NCI-H524 treated with DMSO at 0.1 percent for 48 hours (cell line): ENCODE measurements around the gene GRIP2.

Source experiments
- DNase-seq: peaks from one replicate; lab custom pipeline; 2025; lab: John Stamatoyannopoulos, UW

The GRIP2 gene

DNA sequence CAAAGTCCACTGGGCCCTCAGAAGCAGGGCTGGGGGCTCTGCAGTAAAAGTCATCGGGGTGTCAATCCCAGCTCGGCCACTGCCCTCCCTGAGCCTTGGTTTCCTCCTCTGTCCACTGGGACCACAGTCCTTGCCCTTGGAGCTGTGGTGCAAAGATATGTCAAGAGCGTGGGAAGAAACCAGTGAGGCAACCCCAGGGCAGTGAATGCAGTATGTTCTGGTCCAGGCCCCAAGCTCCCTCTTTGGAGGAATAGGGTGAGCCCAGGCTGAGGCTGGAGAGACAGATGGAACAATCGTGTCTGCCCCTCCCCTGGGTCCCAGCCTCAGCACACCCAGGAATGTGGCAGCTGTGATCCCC is 779 bp downstream of the GRIP2 start:
- DNase-seq, result no peak

DNA sequence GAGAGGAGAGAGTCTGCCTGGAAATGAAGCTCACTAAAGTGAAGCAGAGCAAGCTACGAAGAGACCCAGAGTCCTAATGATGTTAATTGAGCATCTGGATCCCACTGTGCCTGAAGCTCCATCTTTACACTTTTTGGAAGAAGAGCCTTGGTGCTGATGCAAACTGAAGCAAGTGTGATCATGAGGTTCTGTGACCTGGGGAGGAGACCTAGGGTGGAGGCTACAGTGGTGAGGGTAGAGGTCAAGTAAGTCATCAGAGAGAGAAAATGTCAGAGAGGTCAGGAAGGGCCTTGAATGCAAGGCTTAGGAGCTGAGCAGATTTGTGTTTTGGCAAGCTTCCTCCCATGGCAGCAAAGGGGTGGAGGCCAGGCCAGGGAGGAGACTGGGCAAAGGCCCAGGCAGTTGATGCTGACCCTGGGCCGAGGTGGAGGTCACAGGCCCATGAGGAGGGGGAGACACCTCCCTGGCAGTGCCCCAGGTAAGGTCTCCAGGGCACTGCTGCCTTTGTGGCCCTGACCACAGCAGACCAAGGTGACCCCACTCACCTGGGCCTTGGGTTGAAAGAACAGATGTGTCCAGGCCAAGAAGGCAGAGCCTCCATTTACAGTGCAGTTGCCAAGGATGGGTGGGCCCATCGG is 1.6 kb downstream of the GRIP2 start:
- DNase-seq, result no peak

DNA sequence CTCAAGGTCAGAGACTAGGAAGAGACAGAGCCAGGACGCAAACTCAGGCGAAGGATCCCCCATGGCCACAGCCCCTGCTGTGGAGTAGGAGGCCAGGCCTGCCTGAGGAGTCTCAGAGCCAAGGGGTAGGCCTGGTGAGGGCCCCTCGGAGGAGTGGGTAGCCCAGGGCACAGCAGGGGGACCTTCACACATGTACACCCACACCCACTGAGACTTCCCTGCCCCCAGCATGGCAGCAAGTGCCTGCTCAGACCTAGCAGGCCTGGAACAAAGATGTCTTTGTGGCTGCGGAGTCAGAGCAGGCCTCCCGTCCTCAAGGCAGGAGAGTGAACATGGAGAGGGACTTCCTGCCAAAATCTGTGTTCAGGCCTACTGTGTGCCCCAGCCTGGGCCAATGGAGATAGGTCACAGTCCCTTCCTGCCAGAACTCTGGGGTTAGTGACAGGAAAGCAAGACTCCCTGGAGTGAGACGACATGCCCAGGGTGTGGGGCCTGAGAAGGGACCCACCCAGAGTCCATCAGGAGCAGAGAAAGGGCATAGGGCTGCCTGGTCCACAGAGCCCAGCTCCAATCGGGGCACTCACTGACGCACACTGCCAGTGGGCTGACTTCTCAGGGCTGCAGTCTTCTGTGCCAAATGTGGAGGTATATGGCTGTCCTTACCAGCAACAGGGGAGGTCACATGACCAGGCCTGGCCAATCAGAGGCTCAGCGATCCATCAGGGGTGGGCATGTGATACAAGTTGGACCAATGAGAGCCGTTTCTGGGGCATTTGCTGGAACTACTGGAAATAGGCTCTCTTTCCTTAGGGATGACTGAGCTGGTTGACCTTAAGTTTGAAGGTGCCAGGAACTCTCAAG is 2.3 kb downstream of the GRIP2 start:
- DNase-seq, result no peak

DNA sequence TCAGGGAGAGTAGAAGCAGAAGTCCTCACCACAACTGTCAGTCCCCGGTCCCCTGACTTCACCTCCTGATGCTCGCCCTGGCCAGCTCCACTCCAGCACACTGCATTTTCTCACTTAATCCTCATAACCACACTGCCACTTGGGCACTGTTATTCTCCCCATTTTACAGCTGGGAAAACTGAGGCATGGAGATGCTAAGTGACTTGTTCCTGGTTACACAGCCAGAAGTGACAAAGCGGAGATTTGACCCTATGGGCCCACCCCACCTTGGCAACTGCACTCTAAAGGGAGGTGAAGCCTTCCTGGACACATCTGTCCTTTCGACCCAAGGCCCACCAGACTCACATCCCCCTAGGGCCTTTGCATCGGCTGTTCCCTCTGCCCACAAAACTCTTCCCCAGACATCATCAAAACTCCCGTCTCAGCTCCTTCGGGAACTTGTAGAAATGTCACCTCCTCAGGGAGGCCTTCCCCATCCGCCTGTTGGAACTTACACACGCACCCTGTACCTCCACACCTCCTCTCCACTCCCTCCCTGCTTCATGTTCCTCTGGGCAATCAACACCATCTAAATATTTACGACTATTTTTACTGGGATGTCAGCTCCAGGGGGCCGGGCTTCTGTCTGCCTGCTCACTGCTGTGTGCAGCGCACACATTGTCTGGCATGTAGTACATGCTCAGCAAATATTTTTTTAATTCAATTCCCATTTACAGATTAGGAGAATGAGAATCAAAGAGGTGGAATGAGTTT is 3.1 kb downstream of the GRIP2 start:
- no peak for DNase-seq

DNA sequence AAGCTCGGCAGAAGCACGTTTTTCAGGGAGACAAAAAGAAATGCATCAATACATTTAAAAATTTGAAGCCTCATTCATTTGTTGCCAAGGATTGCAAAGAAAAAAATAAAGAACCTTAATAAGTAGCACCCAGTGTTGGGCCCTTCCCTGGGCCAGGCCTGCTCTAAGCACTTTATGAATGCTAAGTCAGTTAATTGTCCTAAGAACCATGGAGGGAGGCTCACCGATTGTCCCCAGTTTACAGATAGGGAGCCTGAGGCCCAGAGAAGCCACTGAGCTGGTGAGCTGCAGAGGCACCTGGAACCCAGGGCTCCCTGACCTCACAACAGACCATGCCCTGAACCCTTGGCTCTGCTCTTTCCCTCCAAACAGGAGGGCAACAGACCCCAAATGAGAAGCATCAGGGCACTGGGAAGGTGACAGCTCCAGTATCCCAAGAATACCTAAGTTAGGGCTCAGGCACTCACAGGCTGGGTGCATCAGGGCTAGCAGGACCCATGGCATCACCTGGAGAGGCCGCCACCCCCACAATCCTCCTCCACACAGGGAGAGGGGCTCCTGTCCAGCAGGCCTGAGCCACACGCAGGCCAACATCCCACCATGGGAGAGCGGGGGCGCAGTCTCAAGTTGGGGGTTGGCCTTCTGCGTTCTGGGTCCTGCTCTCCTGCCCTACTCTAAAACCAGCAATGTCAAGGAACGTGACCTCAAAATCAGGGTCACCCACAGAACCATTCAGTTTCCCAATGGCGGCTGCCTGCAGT is 3.9 kb downstream of the GRIP2 start:
- DNase-seq, result no peak

DNA sequence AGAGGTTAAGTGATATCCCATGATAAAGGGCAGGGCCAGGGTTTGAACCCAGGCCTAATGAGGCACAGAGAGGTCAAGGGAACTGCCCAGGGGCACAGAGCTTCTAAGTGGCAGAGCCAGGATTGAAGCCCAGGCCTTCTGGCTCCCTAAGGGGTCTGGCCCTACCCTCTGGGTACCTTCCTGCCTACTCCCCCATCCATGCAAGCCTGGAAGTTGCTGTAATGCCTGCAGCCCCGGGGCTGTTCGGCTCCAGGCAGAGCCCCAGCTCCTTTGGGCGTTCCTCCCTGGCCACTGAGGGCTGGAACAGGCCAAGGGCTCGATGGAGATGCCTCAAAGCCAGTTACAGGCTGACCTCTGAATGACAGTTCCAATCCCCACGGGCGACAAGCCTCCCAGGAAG is 4.5 kb downstream of the GRIP2 start:
- no peak for DNase-seq

DNA sequence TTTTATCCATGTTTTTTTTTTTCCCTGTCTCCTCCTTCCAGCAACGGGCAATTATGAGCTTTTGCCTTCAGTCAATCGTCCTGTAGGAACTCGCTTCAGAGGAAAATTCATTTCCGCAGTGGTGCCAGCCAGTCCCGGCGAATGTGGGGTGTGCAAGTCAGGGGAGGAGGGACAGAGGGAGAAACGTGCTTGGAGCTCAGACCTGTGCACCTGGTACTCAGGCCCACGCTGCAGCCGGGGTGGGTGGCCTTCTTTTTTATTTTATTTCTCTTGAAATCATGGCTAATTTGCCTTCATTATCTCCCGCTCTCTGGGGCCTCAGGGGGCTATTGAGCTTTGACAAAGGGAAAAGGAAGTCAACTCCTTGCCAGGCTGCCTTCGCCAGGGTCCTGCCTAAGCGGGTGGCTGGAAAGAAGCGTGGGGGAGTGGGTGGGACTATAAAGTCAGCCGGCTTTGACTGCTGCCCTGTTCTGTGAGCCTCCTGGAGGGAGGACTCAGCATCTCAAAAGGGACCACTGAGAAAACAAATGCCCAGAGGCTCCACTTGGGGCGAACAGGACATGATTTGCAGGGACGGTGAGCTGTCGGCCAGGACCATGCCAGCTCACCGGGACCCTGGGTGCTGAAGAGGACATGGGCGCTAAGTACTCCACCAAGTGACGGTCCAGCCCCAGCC is 5.5 kb downstream of the GRIP2 start:
- no peak for DNase-seq

DNA sequence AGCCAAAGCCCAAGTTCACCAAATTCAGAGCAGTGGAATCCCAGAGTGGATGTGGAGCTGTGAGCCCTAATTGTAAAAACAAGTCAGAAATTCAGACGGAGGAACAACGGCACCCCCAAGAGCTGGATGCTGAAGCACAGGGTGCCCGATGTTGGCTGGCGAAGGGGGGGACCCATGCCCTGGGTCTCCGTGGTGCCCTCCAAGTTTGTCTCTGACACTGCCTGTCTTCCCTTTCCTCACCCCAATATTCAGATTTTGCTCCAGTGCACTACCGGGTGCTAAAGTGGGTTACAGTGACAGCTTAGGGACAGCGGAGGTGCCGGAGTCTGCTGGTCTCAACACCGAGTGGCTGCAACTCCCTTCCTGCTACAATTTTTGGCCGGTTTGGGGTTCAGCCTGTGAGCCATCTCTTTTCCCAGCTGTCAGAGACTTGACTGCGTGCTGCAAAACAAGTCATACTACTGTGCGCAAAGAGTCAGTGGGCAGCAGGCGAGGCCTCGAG is 6.6 kb downstream of the GRIP2 start:
- DNase-seq, result no peak

DNA sequence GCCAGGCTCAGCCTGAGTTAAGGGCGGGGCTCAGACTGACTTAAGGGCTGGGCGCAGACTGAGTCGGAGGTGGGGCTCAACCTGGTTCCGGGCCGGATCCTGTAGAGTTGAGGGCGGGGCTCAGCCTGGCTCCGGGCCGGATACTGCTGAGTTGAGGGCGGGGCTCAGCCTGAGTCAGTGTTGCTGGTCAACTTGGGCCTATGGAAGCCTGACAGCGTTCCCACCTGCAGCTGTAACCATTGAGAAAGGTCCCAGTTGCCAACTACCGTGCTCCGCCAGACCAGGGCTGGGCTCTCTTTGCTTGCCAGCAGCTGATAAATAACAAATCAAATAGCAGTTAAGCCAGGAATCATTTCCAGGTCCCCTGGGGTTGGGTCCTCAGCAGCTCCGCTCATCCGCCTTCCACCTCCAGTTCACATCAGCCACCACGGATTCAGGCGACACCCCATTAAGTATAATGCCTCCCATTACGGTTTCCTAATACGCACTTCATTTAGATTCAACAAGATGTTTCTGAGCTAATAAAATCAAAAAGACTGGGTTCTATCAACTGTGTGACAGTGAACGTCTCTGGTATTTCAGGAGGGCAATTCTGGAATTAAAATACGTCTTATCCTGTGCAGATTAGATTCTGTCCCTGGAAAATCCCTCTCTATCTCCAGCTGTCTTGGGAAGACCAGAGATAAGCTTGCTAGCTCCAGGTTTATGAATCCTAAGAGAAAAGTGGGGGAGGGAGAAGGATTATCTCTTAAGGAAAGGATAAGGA is 7.3 kb downstream of the GRIP2 start:
- no peak for DNase-seq

DNA sequence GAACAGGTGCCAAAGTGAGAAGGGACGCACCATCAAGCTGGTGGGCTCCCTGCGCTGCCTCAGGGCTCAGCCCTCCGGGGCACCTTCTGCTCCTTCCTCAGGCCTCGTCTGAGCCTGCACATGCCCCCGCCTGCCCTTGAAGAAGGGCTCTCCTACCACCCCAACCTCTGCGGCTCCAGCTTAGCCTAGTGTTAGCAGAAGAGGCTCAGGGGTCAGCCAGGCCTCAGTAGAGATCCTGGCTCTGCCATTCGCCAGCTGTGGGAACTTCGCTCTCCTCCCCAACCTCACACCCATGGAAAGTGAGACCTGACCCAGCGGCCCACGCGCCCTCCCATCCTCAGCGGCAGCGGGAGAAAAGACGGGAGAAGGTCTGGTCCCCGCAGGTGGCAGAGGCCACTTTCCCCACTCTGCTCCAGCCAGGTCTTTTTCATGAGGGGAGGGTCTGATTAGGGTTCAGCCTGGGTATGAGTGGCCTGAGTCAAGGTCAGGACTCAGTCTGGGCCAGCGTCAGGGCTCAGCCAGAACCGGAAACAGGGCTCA is 8.2 kb downstream of the GRIP2 start:
- no peak for DNase-seq

DNA sequence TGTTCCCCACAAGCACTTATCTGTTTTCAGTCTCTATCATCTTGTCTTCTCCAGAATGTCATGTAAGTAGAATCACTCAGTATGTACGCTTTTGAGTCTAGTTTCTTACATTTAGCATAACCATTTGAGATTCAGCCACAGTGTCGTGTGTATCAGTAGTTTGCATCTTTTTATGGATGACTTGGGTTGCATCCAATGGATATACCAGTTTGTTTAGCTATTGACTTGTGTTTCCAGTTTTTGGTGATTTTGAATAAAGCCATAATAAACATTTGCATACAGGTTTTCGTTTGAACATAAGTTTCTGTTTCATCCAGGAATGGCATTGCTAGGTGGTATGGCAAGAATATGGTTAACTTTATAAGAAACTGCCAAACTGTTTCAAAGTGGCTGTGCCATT is 12.1 kb downstream of the GRIP2 start:
- no peak for DNase-seq

DNA sequence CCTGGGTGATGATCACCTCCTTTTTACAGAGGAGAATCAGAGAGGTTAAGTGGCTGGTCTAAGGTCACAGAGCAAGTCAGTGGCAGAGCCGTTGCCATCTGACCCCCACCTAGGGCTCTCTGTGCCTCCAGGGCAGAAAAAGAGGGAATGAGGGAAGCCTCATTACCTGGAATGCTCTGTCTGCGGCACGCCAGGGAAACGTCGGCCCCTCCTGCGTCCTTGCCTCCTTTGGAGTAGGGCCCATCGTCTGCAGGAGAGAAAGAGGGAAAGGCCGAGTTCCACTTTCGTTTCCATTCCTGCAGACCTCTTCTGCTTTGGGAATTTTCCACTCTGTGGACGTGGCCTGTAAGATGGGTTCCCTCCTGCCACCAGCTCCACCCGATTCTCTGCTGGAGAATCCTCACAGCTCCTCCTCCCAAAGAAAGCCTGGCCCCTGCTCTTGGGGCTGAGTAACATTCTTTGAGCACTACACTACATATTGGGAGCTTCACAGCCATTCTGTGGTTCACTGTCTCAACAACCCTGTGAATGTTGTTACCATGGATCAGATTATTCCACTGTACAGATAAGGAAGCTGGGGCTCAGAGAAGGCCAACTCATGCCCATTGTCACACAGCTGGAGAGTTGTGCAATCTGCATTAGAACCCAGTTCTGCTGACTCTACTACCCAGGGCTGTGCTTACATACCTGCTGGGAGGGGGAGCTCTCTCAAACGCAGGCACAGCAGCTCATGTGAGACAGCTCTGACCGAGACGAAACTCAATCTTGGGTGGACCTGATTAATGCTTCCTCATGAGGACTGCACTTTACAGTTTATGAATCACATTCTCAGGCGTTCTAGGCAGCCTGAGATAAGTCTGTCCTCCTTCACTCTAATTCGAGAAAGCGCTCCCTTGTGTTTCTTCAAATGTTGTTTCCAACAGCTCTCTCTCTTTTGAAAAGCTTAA is 14.2 kb downstream of the GRIP2 start:
- no peak for DNase-seq

DNA sequence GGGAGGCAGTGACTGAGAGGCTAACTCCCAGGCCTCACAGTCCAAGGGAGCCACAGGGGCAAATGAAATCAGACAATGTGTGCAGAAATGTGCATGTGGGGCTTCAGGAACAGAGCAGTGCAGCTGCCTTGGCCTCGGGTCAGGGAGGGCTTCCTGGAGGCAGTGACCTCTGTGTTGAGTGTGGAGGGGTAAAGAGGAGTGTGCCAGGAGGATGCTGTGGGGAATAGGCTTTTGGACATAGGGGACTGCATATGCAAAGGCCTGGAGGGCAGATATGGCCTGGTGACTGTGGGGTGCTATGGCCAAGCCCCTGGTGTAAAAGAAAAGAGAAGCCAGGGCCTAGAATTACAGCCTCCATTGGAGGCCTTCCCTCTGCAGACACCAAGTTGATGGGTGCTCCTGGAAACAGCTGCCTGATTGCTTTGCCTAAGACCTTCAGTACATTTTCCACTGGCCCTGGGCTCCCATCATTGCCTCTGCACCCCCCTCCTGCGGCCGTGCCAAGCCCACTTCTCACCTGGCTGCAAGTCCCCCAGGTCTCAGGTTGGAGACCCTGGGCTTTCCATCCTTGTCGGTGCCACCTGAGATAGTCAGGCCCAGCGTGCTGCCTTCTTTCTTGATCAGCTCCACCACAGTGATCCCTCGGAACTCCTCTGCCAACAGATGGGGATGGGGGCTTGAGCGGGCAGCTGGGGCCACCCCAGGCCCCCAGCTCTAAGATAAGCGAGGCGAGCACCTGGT is 15.1 kb downstream of the GRIP2 start:
- no peak for DNase-seq

DNA sequence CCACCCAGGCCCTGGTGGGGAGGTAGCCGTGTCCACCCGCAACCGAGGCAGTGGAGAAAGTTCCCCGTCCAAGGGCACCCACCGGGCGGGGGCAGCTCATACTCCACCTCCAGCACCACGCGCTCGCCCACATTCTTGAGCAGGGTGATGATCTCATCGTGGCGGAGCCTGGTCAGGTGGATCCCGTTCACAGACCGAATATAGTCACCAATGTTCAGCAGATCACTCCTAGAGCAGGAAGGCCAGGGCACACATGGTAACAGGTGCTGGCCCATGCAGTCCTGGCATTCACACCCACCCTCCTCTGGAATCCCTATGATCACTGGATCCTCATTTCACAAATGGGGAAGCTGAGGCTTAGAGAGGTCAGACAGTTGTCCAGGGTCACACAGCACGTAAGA is 15.8 kb downstream of the GRIP2 start:
- DNase-seq, result no peak

DNA sequence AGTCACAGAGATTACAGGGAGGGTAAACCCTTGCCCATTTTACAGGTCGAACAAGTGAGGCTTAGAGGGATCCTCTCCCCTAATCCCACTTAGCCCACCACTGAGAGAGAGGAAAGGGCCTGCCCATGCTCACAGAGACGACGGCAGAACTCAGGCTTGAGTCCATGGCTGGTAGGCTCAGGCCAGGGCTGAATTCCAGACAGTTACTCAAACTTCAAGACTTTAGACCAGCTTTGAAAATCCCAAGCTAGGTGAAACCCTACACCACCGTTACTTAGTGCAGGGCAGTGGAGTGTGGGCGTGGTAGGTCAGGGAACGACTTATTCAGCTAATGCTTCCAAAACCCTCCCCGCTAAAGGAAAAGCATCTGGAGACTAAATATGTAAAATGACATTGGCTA is 16.4 kb downstream of the GRIP2 start:
- no peak for DNase-seq

DNA sequence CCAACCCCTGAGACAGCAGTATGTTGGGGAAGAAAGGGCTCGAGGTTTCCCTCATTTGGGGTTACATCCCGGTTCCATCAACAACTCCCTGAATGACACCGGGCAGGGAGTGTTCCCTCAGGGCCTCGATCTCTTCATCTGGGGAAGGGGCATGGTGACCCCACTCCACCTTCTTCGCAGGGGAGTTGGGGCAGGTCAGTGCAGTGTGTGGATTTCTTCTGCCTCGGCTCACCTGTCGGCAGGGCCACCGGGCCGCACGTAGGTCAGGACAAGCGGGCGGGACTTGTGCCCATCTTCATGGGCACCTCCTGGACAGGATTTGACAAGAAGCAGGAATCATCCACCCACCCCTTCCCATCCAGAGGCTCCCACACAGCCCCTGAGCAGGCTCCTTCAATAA is 17.4 kb downstream of the GRIP2 start:
- DNase-seq, result no peak

DNA sequence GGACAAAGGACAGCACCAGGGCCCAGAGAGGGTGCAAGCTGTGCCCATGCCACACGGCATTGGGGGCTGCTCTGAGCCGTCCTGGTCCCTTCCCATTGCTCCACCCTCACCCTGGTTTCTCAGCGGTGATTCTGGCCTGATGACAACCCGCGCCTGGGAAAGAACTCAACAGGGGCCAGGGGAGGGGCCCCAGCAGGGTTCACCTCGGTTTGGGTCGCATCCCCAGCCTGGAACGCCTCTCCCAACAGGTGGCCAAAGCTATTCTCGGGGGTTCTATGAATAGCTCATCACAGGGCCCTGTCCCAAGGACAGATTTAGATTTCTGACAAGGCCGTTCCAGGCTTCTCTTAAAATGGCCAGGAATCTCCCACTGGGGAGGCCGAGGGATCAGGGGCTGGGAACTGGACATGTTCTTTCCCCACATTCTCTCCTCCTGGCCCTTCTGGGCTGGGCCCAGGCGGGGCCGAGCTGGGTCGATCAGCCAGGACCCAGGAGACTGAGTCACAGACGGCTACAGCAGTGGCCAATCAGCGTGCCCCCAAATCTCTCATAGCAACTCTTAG is 17.9 kb downstream of the GRIP2 start:
- no peak for DNase-seq

DNA sequence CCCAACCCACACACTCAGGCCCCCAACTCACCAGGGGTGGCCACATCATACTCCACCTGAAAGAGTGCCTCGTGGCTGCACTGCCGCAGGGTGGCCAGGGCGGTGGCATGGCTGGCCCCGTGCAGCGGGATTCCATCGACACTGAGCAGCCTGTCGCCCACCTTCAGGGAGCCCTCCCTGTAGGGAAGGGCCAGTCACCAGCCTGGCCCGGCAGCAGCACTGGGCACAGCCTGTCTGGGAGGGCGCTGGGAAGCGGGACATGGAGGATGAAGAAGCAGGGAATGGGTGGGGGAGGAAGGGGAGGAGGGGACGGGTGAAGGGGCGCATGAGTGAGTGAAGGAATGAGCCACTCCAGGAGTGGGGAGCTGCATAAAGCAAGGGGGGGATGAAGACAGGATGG is 18.5 kb downstream of the GRIP2 start:
- no peak for DNase-seq
